SH-SY5Y (cell line): Measurements from ENCODE around the gene LHFPL3.

Experiments used
- GATA2 ChIP-seq: IDR thresholded peaks from 2 replicates; pipeline ENCODE4 v1.6.1; 2011; ENCODE audit warnings: mild to moderate bottlenecking, low read depth, low read length
- GATA3 ChIP-seq: IDR thresholded peaks from 2 replicates; pipeline ENCODE4 v1.6.1; 2011; ENCODE audit warnings: low read depth, mild to moderate bottlenecking, low read length, moderate library complexity

- TF ChIP-seq GATA2, result no peak
- TF ChIP-seq GATA3, result no peak
These were observed 333.2 kb downstream of the LHFPL3 start for GRCh38 chr7:104661575-104661974.
